IPS-11a (cell line): ENCODE results near the gene REPIN1.

Source experiments
- H3K4me3 ChIP-seq: one replicate; pipeline ENCODE4 v1.5.1; 2013; ENCODE audit warnings: low read depth, low read length, control low read depth

REPIN1 gene

GRCh38 chr7:150388709-150389531 is 20.3 kb downstream of the REPIN1 start:
- no peak overlapping the region for H3K4me3 ChIP-seq

- H3K4me3 ChIP-seq: no peak overlapping the region
These were observed 20.9 kb downstream of the REPIN1 start for GRCh38 chr7:150389532-150389816.

- no peak overlapping the region for H3K4me3 ChIP-seq
These were observed 21.6 kb downstream of the REPIN1 start for GRCh38 chr7:150390205-150390604.

- no peak overlapping the region for H3K4me3 ChIP-seq
These were observed 24.7 kb downstream of the REPIN1 start for GRCh38 chr7:150393325-150393724.

- H3K4me3 ChIP-seq: no peak overlapping the region
These were observed 27.8 kb downstream of the REPIN1 start for GRCh38 chr7:150396426-150396825.

DNA sequence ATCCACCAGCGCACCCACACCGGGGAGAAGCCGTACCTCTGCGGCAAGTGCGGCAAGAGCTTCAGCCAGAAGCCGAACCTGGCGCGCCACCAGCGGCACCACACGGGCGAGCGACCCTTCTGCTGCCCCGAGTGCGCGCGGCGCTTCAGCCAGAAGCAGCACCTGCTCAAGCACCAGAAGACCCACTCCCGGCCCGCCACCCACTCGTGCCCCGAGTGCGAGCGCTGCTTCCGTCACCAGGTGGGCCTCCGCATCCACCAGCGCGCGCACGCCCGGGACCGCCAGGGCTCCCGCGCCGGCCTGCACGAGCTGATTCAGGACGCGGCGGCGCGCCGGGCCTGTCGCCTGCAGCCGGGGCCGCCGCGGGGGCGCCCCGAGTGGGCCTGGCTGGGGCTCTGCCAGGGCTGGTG is 28.2 kb downstream of the REPIN1 start:
- no peak overlapping the region for H3K4me3 ChIP-seq

DNA sequence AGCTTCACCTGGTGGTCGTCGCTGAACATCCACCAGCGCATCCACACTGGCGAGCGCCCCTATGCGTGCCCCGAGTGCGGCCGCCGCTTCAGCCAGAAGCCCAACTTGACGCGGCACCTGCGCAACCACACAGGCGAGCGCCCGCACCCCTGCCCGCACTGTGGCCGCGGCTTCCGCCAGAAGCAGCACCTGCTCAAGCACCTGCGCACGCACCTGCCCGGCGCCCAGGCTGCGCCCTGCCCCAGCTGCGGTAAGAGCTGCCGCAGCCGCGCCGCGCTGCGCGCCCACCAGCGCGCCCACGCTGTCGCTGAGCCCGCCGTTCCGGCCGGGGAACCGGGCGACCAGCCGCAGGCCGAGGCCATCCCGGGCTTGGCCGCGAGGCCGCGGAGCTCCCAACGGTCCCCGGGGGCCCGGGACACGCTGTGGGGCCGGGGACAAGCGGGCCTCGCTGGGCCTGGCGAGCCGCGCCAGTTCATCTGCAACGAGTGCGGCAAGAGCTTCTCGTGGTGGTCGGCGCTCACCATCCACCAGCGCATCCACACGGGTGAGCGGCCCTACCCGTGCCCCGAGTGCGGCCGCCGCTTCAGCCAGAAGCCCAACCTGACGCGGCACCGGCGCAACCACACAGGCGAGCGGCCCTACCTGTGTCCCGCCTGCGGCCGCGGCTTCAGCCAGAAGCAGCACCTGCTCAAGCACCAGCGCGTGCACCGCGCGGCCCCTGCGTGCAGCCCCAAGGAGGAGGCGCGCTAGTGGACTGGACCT is 28.9 kb downstream of the REPIN1 start:
- H3K4me3 ChIP-seq: no peak overlapping the region

DNA sequence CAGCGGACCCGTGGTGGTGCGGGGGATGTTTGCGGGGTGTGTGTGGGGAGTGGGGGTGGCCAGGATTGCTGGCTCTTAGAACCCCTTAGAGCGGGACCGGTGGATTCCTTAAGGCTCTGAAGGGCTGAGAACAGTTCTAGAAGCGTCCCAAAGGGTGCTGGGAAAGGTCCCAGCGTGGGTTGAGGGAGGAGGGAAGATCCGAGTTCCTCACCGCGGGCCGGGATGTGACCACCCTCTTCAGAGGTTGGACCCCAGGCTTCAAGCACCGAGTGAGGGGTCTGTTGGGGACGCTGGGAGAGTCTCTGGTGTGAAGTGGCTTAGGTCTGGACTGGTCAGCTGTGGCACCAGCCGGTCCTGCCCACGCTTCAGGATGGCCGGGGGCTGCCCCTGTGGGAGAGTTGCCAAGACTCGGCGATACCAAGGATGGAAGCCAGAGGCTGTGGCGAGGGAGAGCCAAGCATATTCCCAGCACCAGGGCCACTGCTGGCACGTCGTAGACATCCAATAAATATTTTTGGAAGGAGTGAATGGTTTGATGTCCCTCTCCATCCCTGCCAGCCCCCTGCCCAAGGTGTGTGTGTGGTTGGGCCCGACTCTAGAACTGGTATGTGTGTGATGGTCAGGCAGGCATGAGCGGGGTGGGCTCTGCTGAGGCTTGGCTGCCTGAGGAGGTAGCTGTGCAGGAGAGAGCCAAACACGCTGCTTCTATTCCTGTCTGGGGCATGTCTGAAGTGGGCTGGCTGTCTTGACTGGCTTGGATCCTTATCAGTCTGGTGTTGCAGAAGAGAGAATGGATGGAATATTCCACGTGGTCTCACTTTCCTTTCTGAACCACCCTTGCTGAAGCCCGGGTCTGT is 29.7 kb downstream of the REPIN1 start:
- H3K4me3 ChIP-seq: no peak overlapping the region

GRCh38 chr7:150398965-150399320 is 30.3 kb downstream of the REPIN1 start:
- no peak overlapping the region for H3K4me3 ChIP-seq

GRCh38 chr7:150399421-150400007 is 30.9 kb downstream of the REPIN1 start:
- H3K4me3 ChIP-seq: no peak overlapping the region

GRCh38 chr7:150400008-150400787 is 31.6 kb downstream of the REPIN1 start:
- H3K4me3 ChIP-seq: no peak overlapping the region

DNA sequence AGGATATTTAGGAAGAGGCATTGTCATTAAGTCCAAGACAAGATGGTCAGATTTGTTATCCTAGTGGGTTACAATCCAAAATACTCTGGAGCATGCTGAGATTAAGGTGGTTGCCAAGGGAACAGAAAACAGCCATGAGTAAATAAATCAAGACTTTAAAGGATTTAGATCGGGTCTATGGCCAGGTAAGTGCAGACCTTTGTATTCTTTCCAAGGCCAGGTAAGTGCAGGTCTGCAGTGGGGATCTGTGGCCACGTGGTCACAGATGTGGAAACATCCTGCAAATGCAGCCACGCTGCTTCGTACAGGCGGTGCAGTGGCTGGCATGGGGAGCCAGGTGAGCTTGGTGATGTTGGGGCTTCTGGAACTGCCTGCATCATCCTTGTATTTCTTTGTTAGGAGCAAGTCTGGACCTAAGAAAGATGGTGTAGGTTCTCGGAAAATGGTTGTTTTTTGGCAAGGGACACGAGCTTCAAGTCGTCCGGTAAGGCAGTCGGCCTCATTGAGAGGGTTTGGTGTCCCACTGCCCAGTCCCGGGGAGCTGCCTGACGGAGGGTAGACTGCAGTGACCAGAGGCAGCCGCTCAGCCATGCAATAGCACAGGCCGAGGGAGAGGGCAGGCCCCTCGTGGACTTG is 32.3 kb downstream of the REPIN1 start:
- H3K4me3 ChIP-seq: no peak overlapping the region

DNA sequence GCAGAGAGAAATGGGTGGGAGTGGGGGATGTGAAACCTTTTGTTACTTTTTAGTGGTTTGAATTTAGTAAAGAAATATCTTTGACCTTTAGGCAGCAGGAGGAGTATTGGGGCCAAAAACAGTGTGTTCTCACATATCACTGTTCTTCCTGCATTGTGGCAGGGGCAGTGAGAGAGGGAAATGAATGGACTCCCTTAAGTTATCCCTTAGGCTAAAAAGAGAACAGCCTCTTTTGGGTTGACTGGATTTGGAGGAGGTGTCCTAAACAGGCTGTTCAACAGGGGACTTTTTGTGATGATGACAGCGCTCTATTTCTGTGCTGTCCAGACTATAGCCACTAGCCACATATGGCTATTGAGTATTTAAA is 32.8 kb downstream of the REPIN1 start:
- H3K4me3 ChIP-seq: no peak overlapping the region

DNA sequence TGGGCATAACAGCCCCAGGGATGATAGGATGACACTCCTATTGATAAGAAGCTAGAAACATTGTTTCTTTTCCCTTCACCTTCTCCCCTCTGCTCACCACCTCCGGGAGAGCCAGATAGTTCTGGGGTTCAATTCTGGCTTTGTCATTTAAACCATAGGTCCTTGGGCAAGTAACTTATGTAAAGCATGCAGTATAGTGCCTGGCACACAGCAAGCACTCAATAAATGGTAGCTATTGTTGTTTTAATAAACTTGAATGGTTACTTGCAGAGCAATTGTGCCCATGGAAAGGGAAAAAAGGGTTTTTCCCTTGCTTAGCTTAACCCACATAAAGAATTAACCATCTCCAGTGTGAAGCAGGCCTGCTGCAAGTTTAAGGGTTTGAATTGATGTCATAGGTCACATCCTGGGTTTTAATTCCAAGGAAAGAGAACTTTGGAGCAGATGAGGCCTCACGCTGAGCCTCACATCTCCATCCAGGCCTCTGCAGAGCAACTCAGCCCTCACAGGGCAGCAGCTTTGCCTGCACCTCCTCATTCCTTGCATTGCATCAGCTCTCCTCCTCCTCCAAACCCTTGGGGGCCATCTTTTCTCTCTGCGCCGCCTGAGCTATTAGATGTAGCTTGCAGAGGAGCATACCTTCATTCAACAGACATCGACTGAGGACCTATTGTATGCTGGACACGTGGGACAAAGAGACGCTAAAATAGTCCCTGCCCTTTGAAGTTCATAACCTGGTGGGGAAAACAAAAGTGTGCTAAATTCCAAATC is 33.4 kb downstream of the REPIN1 start:
- no peak overlapping the region for H3K4me3 ChIP-seq

DNA sequence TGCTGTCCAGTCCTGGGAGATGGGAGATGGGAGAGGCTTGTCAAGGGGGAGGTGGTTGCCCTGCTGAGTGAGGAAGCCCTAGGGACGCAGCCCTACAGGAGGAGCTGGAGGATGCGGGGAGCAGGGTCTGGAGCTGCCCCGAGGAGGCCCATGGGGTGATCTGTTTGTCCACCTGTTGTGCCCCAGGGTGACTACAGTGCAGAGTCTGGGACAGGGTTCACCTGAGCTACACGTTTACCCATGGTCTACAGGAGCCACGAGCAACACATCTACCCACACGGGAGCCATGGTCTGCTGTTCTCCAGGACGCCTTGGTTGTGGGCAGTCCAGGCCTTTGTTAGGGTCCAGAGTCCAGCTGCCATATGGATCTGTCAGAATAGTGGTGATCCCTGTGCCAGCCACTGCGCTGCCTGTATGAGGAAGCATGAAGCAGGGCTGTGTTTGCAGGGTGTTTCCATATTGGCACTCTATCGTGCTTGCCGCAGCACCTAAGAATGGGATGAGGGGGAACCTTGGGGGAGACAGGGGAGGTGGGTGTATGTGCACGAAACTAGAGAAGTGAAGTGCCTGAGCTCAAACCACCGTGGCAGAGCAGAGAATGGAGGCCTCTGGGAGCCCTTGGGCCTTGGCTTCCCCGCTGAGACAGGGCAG is 34.2 kb downstream of the REPIN1 start:
- no peak overlapping the region for H3K4me3 ChIP-seq

DNA sequence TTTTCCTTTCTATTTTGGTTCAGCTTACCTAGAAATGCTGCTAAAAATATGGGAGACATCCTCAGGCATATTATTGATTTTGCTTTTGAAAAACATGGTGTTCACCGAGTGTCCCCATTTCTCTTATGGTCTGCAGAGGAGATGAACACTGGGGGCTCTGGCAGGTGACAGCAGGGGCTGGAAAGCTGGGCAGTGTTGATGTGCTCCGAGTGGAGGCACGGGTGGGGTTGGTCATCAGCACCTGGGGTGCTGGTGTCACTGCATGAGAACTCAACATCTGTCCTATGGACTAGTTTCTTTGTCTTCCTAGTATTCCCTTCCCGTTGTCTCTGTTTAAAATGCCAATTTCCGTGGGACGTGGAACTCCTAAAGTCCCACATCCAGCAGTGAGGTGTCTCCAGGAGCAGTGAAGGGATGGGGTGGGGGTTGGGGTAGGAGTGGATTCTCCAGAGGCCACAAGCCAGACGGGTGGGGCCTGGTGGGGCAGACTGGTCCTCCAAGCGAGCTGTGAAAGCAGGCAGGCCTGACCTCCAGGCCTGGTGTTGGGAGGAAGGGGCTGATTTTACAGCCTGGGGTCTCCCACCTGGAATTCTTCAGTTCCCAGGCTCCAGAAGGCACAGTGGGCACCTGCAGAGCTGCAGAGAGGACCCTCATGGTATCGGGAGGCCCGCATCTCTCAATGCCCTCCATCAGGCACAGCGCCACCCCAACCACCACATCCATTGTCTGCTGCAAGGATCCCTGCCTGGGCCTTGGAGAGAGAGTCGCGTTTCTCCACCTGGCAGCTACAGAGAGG is 35.0 kb downstream of the REPIN1 start:
- H3K4me3 ChIP-seq: no peak overlapping the region

DNA sequence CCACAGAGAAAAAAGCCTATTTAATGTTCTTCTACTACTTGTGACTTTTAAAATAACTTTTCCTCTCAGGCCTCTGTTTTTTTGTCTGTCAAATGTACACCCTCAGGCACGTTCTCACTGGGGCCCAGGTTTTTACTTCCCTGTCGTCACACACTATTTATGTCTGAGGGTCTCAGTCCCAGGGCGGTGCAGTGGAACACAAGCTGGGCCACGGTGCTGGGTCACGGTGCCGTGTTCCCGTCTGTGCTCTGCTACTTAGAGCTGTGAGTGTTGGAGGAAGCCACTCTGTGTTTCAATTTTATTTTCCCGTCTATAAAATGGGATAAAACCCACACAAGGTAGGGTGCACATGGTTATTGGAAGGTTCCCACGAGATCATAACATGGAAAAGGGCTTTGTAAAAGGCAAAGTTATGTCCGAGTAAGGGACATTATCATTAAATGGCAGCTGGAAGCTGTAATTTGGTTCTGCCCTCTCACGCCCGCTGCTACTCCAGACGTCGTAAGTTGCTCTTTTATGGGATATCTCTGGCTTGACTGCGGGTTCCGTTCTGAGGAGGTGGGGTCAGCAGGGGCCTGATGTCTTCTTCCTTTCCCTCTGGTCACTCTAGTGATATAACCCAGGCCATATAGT is 35.7 kb downstream of the REPIN1 start:
- H3K4me3 ChIP-seq: peak overlapping the region; percentile 62
